Measurements from ENCODE around the gene NDOR1.

Gene NDOR1

GRCh38 chr9:137187386-137187785 is 18.1 kb upstream of the NDOR1 start:
- Histone ChIP-seq H3K9me3 (ENCODE audit: insufficient read depth, low read depth, low read length) (peaks cover 2% of the 10 kb centered on the region), H4K8ac (ENCODE audit: low read depth, low read length) (peak overlapping the region; percentile 97), H3K79me1 (ENCODE audit: low read length) (peaks cover 5% of the 10 kb centered on the region), H2AFZ (ENCODE audit: insufficient read depth, low read length, poor library complexity) (no peak overlapping the region), H4K91ac (ENCODE audit: low read depth, low read length) (no peak overlapping the region), H3K79me2 (ENCODE audit: control insufficient read depth, insufficient read depth, low read length, poor library complexity) (peaks cover 8% of the 10 kb centered on the region), H3K4me1 (ENCODE audit: control insufficient read depth in 1 of 2, insufficient read depth in 2 of 2, low read length in 2 of 2) (peaks cover 17 to 18% of the 10 kb centered on the region in 2 experiments), H4K12ac (ENCODE audit: low read depth, low read length) (peak overlapping the region; percentile 71), H3K14ac (ENCODE audit: low read length) (no peak overlapping the region), H3K27me3 (ENCODE audit: insufficient read depth, low read length) (no peaks in the 10 kb centered on the region), H3K4me3 (ENCODE audit: low read depth, low read length) (peak overlapping the region; percentile 93), H3K9ac (ENCODE audit: low read length) (no peak overlapping the region), H3K27ac (ENCODE audit: low read depth, low read length) (no peak overlapping the region), H3K4ac (ENCODE audit: low read depth, low read length) (peak overlapping the region; percentile 77), H3K4me2 (ENCODE audit: low read length) (peak overlapping the region; percentile 90), H3K18ac (ENCODE audit: low read length) (peak overlapping the region; percentile 78), H2BK120ac (ENCODE audit: insufficient read depth, low read length, poor library complexity) (no peak overlapping the region), H2BK12ac (ENCODE audit: low read length) (no peak overlapping the region), H2BK5ac (ENCODE audit: low read depth, low read length, poor library complexity) (no peak overlapping the region), H3K36me3 (ENCODE audit: control insufficient read depth in 1 of 2, insufficient read depth in 2 of 2, low read length in 2 of 2) (peaks cover 71 to 72% of the 10 kb centered on the region in 2 experiments), H2AK5ac (ENCODE audit: low read length) (no peak overlapping the region), H3K23ac (ENCODE audit: low read length) (no peak overlapping the region)
- DNase-seq = no peak
- no CpG with 5 or more reads among the region's 15 CpGs for WGBS (ENCODE audit: extremely low coverage, insufficient coverage, insufficient read length)

- Histone ChIP-seq H3K79me1 (ENCODE audit: low read length) (peaks cover 5% of the 10 kb centered on the region), H4K12ac (ENCODE audit: low read depth, low read length) (peak overlapping the region; percentile 71), H3K36me3 (ENCODE audit: control insufficient read depth in 1 of 2, insufficient read depth in 2 of 2, low read length in 2 of 2) (peaks cover 65 to 69% of the 10 kb centered on the region in 2 experiments)
Measured at GRCh38 chr9:137188086-137188489, 17.4 kb upstream of the NDOR1 start.

DNA sequence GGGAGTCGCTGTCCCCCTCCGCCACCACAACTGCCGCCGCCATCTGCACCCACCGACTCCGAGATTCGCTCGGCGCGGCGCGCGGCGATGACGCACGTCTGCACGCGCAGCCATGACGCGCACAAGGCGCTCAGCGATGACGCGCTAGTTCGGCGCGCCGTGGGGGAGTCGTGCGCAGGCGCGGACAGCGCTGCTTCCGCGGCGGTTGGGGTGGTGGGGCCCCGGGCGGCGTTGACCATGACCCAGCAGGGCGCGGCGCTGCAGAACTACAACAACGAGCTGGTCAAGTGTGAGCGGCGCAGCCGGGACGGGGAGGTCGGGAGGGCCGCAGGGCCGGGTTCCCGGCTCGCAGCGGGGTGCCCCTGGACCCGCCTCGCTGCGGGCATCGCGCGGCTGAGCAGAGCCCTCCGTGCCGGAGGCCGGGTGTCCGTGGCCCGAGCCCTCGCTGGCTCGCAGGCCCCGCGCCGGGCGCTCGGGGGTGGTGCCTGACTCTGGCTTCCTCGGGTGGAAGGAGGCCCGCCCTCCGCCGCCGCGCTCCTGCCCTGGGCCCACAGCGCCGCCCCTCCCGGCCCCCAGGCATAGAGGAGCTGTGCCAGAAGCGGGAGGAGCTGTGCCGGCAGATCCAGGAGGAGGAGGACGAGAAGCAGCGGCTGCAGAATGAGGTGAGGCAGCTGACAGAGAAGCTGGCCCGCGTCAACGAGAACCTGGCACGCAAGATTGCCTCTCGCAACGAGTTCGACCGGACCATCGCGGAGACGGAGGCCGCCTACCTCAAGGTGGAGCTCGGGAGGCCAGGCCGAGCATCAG is 16.8 kb upstream of the NDOR1 start, which contains the start of the genes ANAPC2 and SSNA1:
ANAPC2 (minus strand) TSS at position 71 of the 807 bp plus-strand sequence; CDS start at position 43, 28 bp downstream.
SSNA1 (plus strand) TSS at position 187 of the 807 bp plus-strand sequence; CDS start at position 238, 51 bp downstream.
- no CpG with 5 or more reads among the region's 98 CpGs for WGBS (ENCODE audit: extremely low coverage, insufficient coverage, insufficient read length)
- Histone ChIP-seq H3K79me2 (ENCODE audit: control insufficient read depth, insufficient read depth, low read length, poor library complexity) (peaks cover 8% of the 10 kb centered on the region), H3K27me3 (ENCODE audit: insufficient read depth, low read length) (no peaks in the 10 kb centered on the region), H2BK120ac (ENCODE audit: insufficient read depth, low read length, poor library complexity) (peak within 1 kb of the TSS; percentile 33), H3K27ac (ENCODE audit: low read depth, low read length) (peak within 1 kb of the TSS; percentile 90), H4K8ac (ENCODE audit: low read depth, low read length) (peak within 1 kb of the TSS; percentile 97), H3K36me3 (ENCODE audit: control insufficient read depth in 1 of 2, insufficient read depth in 2 of 2, low read length in 2 of 2) (peaks cover 59 to 63% of the 10 kb centered on the region in 2 experiments), H3K79me1 (ENCODE audit: low read length) (peaks cover 5% of the 10 kb centered on the region), H2AK5ac (ENCODE audit: low read length) (peak within 1 kb of the TSS; percentile 75), H3K4ac (ENCODE audit: low read depth, low read length) (peak within 1 kb of the TSS; percentile 77), H3K4me3 (ENCODE audit: low read depth, low read length) (peak within 1 kb of the TSS; percentile 93), H3K9ac (ENCODE audit: low read length) (peak within 1 kb of the TSS; percentile 94), H4K12ac (ENCODE audit: low read depth, low read length) (peak within 1 kb of the TSS; percentile 76), H3K18ac (ENCODE audit: low read length) (peak within 1 kb of the TSS; percentile 78), H2BK12ac (ENCODE audit: low read length) (no peak within 1 kb of the TSS), H3K14ac (ENCODE audit: low read length) (peak within 1 kb of the TSS; percentile 75), H3K4me2 (ENCODE audit: low read length) (peak within 1 kb of the TSS; percentile 90), H3K23ac (ENCODE audit: low read length) (no peak within 1 kb of the TSS), H2BK5ac (ENCODE audit: low read depth, low read length, poor library complexity) (peak within 1 kb of the TSS; percentile 73), H2AFZ (ENCODE audit: insufficient read depth, low read length, poor library complexity) (peak within 1 kb of the TSS; percentile 77), H4K91ac (ENCODE audit: low read depth, low read length) (peak within 1 kb of the TSS; percentile 89), H3K9me3 (ENCODE audit: insufficient read depth, low read depth, low read length) (peaks cover 2% of the 10 kb centered on the region), H3K4me1 (ENCODE audit: control insufficient read depth in 1 of 2, insufficient read depth in 2 of 2, low read length in 2 of 2) (peaks cover 17 to 18% of the 10 kb centered on the region in 2 experiments)
- peak; percentile 88 to 99 for DNase-seq

More at GRCh38 chr9:137188086-137188489, 17.4 kb upstream of the NDOR1 start:
- peak overlapping the region; percentile 72 for H4K91ac ChIP-seq (ENCODE audit: low read depth, low read length)
- peak overlapping the region; percentile 94 for H3K9ac ChIP-seq (ENCODE audit: low read length)
- H3K4me2 ChIP-seq (ENCODE audit: low read length) = peak overlapping the region; percentile 90
- H2AFZ ChIP-seq (ENCODE audit: insufficient read depth, low read length, poor library complexity) = peak overlapping the region; percentile 77
- no peak overlapping the region for H2BK5ac ChIP-seq (ENCODE audit: low read depth, low read length, poor library complexity)
- peaks cover 17 to 18% of the 10 kb centered on the region in 2 experiments for H3K4me1 ChIP-seq (ENCODE audit: control insufficient read depth in 1 of 2, insufficient read depth in 2 of 2, low read length in 2 of 2)
- H3K9me3 ChIP-seq (ENCODE audit: insufficient read depth, low read depth, low read length) = peaks cover 2% of the 10 kb centered on the region
- H3K79me2 ChIP-seq (ENCODE audit: control insufficient read depth, insufficient read depth, low read length, poor library complexity) = peaks cover 8% of the 10 kb centered on the region
- peak overlapping the region; percentile 78 for H3K18ac ChIP-seq (ENCODE audit: low read length)
- WGBS (ENCODE audit: extremely low coverage, insufficient coverage, insufficient read length) = no CpG with 5 or more reads among the region's 31 CpGs
- peak overlapping the region; percentile 97 for H4K8ac ChIP-seq (ENCODE audit: low read depth, low read length)
- no peaks in the 10 kb centered on the region for H3K27me3 ChIP-seq (ENCODE audit: insufficient read depth, low read length)
- H3K27ac ChIP-seq (ENCODE audit: low read depth, low read length) = peak overlapping the region; percentile 25
- H2BK120ac ChIP-seq (ENCODE audit: insufficient read depth, low read length, poor library complexity) = peak overlapping the region; percentile 29
- peak overlapping the region; percentile 75 for H2AK5ac ChIP-seq (ENCODE audit: low read length)
- peak overlapping the region; percentile 93 for H3K4me3 ChIP-seq (ENCODE audit: low read depth, low read length)
- peak overlapping the region; percentile 75 for H3K14ac ChIP-seq (ENCODE audit: low read length)
- H3K23ac ChIP-seq (ENCODE audit: low read length) = no peak overlapping the region
- H2BK12ac ChIP-seq (ENCODE audit: low read length) = no peak overlapping the region
- DNase-seq = no peak
- H3K4ac ChIP-seq (ENCODE audit: low read depth, low read length) = peak overlapping the region; percentile 77

DNA sequence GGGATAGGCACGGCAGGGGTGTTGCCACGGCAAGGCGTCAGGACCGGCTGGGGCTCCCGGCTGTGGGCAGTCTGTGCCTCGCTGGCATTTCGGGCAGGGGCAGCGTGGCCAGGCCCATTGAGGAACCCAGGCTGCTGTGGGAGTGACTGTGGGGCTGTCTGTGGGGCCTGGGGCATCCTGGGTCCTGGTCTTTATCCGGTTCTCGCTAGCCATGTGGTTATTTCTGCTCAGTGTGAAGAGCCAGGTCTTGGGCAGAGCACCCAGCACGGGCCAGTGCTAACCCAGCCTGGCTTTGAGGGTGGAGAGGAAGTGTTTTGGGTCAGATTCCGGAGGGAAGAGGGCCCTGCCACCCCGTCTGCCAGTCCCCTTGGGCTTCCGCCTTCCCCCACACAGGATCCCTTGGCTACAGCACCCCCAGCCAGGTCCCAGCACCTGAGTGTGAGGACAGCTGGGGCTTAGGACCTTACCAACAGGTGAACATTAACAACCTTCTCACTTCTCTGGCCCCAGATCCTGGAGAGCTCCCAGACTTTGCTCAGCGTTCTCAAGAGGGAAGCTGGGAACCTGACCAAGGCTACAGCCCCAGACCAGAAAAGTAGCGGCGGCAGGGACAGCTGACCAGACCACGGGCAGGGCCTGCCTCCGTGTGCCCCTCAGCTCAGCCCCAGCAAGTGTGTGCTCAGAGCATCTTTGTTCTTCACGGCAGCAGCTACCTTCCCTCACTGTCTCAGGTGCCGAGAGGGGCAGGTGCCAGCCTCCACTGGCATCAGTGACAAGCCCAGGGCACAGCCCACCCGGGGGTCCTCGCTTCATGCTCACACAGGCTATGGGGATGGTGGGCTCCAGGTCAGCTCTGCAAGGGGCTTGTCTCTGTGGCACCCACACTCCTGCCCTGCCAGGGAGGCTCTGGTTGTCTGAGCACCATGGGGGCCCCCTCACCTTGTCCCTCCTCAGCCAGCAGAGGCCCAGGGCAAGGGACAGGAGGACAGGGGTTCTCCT is 15.9 kb upstream of the NDOR1 start:
- H2BK12ac ChIP-seq (ENCODE audit: low read length) = no peak overlapping the region
- no peaks in the 10 kb centered on the region for H3K27me3 ChIP-seq (ENCODE audit: insufficient read depth, low read length)
- no peak overlapping the region for H2AK5ac ChIP-seq (ENCODE audit: low read length)
- peaks cover 2% of the 10 kb centered on the region for H3K9me3 ChIP-seq (ENCODE audit: insufficient read depth, low read depth, low read length)
- peaks cover 8% of the 10 kb centered on the region for H3K79me2 ChIP-seq (ENCODE audit: control insufficient read depth, insufficient read depth, low read length, poor library complexity)
- no peak overlapping the region for H2BK5ac ChIP-seq (ENCODE audit: low read depth, low read length, poor library complexity)
- H2BK120ac ChIP-seq (ENCODE audit: insufficient read depth, low read length, poor library complexity) = no peak overlapping the region
- peaks cover 50 to 54% of the 10 kb centered on the region in 2 experiments for H3K36me3 ChIP-seq (ENCODE audit: control insufficient read depth in 1 of 2, insufficient read depth in 2 of 2, low read length in 2 of 2)
- H3K14ac ChIP-seq (ENCODE audit: low read length) = peak overlapping the region; percentile 0
- DNase-seq = no peak
- peak overlapping the region; percentile 86 for H3K4me2 ChIP-seq (ENCODE audit: low read length)
- peaks cover 17 to 18% of the 10 kb centered on the region in 2 experiments for H3K4me1 ChIP-seq (ENCODE audit: control insufficient read depth in 1 of 2, insufficient read depth in 2 of 2, low read length in 2 of 2)
- no peak overlapping the region for H3K23ac ChIP-seq (ENCODE audit: low read length)
- H3K79me1 ChIP-seq (ENCODE audit: low read length) = peaks cover 5% of the 10 kb centered on the region
- H3K27ac ChIP-seq (ENCODE audit: low read depth, low read length) = peak overlapping the region; percentile 90
- peak overlapping the region; percentile 22 for H3K4ac ChIP-seq (ENCODE audit: low read depth, low read length)
- H2AFZ ChIP-seq (ENCODE audit: insufficient read depth, low read length, poor library complexity) = no peak overlapping the region
- H3K18ac ChIP-seq (ENCODE audit: low read length) = peak overlapping the region; percentile 37
- no peak overlapping the region for H4K91ac ChIP-seq (ENCODE audit: low read depth, low read length)
- no CpG with 5 or more reads among the region's 23 CpGs for WGBS (ENCODE audit: extremely low coverage, insufficient coverage, insufficient read length)
- H3K9ac ChIP-seq (ENCODE audit: low read length) = peak overlapping the region; percentile 89
- peak overlapping the region; percentile 93 for H3K4me3 ChIP-seq (ENCODE audit: low read depth, low read length)
- peak overlapping the region; percentile 43 for H4K8ac ChIP-seq (ENCODE audit: low read depth, low read length)
- H4K12ac ChIP-seq (ENCODE audit: low read depth, low read length) = peak overlapping the region; percentile 20

All from trophoblast cell (in vitro differentiated cells and primary cell).